ENCODE results near the gene PRDM16. TPM values are rescaled to one million over a fixed set of nuclear protein-coding genes. Genes with fewer than 3 reads are reported as not detected.

PRDM16 gene
- total RNA-seq, 1 donor from 2014 or later: 12.8 TPM

DNA sequence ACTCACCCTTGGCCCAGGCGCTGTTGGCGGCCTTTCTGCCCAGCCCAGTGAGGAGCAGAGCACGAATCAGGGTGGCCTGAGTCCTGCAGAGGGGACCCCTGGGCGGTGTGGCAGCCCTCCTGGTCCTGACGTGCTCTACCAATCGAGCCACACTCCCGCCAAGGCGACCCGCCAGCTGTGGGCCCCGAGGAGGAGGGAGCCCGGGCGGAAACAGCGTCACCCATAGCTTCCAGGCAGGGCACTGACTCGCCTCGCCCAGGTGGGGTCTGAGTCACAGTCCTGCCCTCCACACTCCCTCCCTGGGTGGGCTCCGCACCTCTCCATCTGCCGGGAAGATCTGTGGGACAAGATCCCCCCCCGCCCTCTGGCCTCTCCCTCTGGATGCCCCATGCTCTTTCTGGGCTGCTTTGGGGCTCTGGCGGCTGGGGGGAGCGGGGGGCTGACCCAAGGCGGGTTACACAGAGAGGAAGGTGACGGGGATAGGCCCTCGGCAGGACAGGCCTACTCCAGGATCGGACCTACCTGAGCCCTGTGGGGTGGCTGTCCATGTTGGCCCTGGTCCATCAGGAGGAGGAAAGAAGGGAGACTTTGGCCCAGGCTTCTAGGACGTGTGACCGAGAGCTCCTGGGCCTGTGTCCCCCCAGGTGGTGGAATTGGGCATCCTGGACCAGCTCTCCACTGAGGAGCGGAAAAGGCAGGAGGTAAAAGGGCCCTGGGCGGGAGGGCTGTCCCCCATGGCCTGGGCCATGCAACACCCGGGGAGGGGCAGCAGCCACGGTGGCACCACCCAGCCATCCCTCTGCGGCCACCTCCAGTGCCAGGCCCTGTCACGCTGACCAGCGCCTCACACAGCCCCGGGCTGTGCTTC, 399.5 kb downstream of the PRDM16 start:
- intact Hi-C loops (cut with DNase I): no loop called here
- no peak for ATAC-seq
- DNase-seq (ENCODE audit: missing footprints): peak; percentile 42

DNA sequence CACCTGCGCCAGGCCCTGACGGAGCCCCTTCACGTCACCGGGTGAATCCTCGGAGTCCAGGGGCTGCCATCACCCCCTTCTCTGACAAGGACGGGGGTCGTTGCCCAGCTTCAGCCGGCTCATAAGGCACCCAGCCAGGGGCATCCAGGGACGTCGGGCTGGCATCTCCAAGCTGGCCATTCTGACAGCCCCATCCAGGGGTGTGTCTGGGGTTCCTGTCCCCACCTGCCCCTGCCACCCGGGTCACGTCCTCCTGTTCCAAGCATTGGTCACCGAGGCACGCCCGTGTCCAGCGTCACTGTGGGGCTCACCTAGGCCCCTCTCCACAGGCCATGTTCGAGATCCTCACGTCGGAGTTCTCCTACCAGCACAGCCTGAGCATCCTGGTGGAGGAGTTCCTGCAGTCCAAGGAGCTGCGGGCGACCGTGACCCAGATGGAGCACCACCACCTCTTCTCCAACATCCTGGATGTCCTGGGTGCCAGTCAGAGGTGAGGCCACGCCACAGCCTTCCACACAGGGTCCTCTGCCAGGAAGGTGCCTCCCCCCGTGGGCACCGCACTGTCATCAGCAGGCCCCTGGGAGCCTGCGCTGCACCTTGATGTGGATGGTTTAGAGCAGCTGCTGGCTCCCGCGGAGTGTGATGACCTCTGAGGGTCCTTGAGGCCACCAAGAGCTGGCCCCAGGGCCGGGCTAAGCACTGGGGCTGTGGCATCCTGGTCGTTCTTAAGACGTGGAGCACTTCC, 400.3 kb downstream of the PRDM16 start:
- no peak for ATAC-seq
- DNase-seq (ENCODE audit: missing footprints): peak; percentile 62
- intact Hi-C loops (cut with DNase I): no loop called here

DNA sequence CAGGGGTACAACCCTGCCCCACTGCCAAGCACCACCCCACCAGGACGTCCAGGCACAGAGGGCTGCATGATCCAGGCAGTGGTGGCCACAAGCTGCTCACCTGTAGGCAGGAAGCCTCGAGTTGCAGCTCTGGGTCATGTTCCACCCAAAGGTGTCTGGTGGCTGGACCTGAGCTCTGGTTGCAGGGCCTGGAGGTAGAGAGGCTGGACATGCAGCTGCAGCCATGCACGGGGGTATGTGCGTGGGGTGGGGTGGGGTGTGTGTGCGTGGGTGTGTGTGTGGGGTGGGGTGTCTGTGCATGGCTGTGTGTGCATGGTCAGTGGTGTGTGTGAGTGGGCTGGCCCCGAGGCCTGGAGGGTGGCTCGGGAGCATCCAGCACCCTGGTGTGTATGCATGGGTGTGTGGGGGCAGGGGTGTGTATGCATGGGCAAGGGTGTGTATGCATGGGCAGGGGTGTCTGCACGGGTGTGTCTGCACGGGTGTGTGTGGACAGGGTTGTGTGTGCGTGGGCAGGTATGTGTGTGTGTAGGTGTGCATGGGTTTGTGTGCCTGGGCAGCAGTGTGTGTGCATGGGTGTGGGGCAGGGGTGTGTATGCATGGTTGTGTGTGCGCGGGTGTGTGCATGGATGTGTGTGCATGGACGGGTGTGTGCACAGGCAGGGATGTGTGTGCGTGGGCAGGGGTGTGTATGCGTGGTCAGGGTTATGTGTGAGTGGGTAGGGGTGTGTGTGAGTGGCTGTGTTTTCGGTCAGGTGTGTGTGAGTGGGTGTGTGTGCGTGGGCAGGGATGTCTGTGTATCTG, 401.0 kb downstream of the PRDM16 start:
- ATAC-seq (no peak), DNase-seq (ENCODE audit: missing footprints) (peak; percentile 31)
- intact Hi-C loops (cut with DNase I): no loop called here

DNA sequence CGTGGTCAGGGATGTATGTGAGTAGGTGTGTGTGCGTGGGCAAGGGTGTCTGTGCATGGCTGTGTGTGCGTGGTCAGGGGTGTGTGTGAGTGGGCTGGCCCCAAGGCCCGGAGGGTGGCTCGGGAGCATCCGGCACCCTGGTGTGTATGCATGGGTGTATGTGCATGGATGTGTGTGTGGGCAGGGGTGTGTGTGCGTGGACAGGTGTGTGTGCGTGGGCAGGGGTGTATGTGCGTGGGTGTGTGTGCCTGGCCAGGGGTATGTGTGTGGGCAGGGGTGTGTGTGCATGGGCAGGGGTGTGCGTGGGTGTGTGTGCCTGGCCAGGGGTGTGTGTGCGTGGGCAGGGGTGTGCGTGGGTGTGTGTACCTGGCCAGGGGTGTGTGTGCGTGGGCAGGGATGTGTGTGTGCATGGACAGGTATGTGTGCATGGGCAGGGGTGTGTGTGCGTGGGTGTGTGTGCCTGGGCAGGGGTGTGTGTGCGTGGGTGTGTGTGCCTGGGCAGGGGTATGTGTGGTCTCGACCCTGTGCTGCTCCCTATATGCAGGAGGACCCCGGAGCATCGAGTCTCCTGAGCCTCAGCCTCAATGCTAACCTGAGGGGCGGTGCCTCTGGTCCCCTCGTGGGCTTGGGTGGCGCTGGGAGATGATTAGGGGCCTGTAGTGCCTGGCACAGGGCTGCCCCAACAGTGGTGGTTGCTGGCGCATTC, 401.8 kb downstream of the PRDM16 start:
- ATAC-seq (no peak), DNase-seq (ENCODE audit: missing footprints) (peak; percentile 39)
- intact Hi-C loops (cut with DNase I): no loop called here

DNA sequence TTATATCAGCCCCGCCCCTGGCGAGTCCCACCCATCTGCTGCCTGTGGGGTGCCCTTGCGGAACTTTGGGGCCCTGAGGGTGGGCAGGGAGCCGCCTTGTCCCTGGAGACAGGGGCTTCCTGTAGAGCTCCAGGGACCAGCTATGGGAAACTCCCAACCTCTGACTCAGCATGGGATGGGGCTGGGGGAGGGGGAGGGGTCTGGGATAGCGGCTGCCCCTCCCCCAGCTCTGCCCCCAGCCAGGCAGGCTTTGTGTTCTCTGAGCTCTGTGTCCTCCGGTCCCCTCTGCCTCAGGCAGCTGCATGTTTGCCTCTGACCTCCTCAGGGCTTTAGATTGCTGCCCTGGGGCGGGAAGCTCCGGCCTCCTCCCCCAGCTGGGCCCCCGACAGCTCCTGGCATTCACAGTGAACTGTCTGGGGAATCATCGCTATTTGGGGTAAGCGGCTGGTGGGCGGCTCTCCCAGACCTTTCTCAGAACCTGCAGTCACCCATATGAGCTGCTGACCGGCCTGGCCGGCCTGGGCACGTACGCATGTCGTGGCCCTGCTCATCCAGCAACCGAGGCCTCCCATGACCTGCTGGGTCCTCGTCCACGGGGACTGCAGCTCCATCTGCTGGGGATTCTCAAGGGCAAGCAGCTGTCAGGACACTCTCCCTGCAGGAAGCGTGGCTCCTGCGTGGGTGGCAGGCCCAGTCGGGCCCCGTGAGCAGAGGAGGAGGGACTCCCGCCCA, 402.5 kb downstream of the PRDM16 start:
- DNase-seq (ENCODE audit: missing footprints): peak; percentile 62
- intact Hi-C loops (cut with DNase I): loop anchor here (2.0 kb wide), 1 partner anchor 19 kb away; no protein-coding TSS in a partner anchor
- peak; percentile 68 for ATAC-seq

DNA sequence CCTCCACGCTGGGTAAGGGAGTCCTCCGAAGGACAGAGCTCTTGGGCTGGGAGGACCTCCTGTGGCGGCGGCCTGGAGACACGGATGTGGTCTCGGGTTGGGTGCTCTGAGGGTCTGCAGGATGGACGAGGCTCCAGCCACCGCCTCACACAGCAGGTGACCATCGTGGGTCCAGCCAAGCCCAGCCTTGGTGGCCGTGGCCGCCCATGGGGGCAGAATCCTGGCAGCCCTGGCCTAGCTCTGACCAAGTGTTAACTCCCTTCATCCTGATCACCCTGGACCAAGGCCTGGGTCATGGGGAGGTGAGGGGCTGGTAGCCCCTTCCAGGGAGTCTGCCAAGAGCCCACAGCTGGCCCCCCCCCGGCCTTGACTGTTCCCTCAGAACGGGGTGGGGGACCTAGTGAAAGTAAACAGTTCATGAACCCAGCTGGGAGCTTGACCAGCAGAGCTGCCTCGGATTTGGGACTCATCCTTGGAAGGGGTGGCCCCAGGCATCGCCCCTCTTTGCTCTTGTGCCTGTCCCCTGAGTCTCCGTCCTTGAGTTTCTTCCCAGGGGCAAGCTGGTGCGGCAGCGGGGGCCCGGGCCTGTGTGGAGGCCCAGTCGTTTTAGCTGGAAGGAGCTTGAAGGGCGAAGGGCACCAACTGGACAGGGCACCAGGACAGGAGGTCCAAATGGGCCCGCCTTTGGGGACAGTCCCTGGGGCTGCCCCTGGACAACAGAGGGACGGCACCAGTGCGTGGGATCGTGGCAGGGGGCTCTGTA, 403.3 kb downstream of the PRDM16 start:
- ATAC-seq: no peak
- peak; percentile 66 for DNase-seq (ENCODE audit: missing footprints)
- intact Hi-C loops (cut with DNase I): loop anchor here (2.0 kb wide), 1 partner anchor 19 kb away; no protein-coding TSS in a partner anchor

DNA sequence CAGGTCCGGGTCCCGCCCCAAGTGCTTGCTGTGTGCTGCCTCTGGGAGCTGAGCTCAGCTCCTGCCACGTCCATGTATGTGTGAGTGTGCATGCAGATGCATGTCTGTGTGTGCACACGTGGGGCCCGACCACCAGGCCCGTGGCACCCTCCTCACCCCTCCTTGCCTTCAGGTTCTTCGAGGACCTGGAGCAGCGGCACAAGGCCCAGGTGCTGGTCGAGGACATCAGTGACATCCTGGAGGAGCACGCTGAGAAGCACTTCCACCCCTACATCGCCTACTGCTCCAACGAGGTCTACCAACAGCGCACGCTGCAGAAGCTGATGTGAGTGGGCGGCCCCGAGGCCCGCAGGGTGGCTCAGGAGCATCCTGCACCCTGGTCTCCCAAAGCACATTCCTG, 403.9 kb downstream of the PRDM16 start:
- intact Hi-C loops (cut with DNase I): loop anchor here (2.0 kb wide), 1 partner anchor 20 kb away; no protein-coding TSS in a partner anchor
- ATAC-seq (no peak), DNase-seq (ENCODE audit: missing footprints) (no peak)

DNA sequence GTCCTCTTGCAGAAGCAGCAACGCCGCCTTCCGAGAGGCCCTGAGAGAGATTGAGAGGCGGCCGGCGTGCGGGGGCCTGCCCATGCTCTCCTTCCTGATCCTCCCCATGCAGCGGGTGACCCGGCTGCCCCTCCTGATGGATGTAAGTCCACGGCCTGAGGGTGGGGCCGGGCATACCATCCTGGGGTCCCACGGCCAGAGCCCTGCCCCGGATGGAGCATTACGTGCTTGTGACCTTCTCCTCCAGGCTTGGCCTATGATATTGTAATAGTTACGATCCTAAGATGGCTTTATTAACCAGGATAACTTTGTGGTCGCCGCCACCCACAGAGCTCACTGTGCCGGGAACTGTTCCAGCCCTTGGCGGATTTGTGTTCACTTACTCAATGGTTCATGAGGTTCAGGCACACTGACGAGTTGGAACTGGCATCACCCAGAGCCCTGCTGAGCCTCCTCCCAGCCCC, 404.4 kb downstream of the PRDM16 start:
- no peak for DNase-seq (ENCODE audit: missing footprints)
- ATAC-seq: no peak
- intact Hi-C loops (cut with DNase I): loop anchor here (2.0 kb wide), 1 partner anchor 21 kb away; no protein-coding TSS in a partner anchor

DNA sequence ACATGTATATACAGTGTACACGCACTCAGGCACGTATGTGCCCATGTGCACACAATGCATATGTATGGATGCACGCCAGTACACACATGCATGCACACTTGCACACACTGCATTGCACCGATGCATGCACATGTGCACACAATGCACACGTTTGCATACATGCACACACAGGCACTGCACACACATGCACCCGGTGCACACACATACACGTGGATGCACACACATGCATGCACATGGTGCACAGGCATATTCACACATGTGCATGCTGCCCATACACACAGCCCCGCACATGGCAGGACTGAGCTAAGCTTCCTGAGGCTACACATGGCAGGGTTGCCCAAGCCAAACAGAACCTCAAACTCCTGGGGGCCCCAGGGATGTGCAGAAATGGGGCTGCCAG, 405.0 kb downstream of the PRDM16 start:
- intact Hi-C loops (cut with DNase I): no loop called here
- ATAC-seq: no peak
- DNase-seq (ENCODE audit: missing footprints): no peak

DNA sequence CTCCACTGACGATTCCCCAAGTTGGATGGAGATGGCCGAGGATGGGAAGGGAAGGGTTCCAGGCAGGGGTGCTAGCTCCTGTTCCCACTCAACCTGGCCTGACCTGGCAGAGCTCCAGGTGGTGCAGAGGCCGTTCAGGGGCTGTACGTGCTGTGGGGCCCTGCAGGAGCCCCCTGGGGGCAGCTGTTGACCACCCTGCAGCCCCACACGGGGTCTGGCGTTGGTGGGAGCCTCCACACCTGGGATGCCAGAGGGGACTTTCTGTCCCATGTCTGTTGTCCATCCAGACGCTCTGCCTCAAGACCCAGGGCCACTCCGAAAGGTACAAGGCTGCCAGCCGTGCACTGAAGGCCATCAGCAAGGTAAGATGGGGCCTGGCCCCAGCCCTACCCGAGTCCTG, 405.4 kb downstream of the PRDM16 start:
- no peak for DNase-seq (ENCODE audit: missing footprints)
- intact Hi-C loops (cut with DNase I): no loop called here
- ATAC-seq: no peak

DNA sequence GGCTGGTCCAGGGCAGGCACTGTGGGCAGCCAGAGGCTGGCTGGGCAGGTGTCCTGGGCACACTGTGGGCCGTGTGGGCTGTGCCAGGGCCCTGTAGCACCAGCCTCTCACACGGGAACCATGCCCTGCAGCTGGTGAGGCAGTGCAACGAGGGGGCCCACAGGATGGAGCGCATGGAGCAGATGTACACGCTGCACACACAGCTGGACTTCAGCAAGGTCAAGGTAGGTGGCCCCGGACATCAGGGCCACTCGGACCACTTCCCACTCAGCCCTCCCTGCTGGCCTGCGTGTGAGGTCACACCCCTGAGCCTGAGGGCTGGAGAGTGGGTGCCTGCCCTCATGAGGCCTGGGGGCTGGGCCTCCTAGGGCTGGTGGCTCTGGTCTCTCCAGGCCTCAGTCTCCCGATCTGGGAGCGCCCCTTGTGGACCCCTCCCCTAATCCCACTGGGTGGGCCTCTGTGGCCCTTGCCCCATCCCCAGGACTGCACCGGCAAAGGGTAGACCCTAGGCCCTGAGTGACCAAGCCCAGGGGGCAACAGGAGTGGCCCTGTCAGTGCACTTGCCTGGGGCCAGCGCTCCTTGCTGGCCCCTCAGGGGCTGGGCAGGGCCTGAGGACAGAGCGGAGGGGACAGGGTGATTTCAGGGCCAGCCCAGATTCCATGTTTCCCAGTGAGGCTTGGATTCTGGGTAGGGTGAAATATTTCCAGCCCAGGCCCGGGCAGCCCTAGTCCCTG, 407.0 kb downstream of the PRDM16 start:
- intact Hi-C loops (cut with DNase I): no loop called here
- DNase-seq (ENCODE audit: missing footprints): no peak
- no peak for ATAC-seq

DNA sequence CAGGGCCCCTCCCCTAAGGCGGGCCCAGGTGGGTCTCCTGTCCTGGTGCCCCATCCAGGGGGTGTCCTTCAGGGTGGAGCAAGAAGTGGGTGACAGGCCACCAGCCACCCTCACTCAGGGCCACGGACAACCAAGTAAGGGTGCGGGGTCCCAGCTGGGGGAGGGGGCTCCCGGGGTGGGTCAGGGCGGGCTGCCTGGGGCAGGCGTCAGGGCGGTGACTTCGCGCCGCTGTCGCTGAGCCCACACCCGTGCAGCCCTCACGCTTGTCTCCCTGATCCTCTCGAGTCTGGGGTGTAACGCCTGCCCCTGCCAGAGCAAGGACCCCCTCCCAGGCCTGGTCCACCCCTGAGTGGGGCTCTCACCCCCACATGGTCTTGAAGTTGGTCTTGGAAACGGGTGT, 407.7 kb downstream of the PRDM16 start:
- ATAC-seq (no peak), DNase-seq (ENCODE audit: missing footprints) (no peak)
- intact Hi-C loops (cut with DNase I): no loop called here

DNA sequence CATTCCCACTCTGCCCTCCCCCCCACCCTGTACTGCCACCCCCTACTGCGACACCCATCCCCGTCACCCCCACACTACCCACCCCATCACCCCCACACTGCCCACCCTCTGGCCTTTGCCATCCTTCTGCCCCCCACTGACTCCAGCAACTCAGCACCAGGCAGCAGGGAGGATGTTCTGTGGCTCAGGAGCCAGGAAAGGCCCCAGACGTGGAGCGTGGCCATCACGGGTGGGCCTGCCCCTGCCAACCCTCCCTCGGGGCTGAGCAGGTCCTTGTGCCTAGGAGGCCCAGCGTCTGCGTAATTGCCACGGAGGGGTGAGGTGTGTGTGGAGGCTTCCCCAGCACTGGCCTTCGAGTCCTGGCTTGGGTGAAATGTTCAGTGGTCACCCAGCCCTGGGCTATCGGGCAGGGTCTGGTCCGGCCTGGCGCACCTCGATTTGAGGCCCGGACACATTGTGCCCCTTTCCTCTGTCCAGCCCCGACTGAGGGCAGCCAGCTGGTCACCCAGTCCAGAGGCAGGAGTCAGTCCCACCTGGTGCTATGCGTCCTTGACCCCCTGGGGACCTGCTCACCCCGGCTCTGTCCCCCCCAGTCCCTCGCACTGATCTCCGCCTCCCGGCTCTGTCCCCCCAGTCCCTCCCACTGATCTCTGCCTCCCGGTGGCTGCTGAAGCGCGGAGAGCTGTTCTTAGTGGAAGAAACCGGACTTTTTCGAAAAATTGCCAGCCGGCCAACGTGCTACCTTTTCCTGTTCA, 408.4 kb downstream of the PRDM16 start:
- intact Hi-C loops (cut with DNase I): no loop called here
- no peak for ATAC-seq
- DNase-seq (ENCODE audit: missing footprints): no peak

DNA sequence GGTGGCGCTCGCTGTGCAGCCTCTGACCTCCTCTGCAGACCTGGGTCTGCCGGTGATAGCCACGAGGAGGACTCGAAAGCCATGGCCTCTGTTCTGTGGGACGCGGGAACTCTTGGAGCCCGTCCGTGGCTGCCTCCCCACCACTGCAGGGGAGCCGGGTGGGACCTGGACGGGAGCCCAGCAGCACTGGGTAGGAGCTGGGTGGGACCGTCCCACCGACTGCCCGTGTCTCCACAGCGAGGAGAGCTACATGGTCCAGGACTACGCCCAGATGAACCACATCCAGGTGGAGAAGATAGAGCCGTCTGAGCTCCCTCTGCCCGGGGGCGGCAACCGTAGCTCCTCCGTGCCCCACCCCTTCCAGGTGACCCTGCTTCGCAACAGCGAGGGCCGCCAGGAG, 409.2 kb downstream of the PRDM16 start:
- intact Hi-C loops (cut with DNase I): no loop called here
- ATAC-seq (no peak), DNase-seq (ENCODE audit: missing footprints) (no peak)

DNA sequence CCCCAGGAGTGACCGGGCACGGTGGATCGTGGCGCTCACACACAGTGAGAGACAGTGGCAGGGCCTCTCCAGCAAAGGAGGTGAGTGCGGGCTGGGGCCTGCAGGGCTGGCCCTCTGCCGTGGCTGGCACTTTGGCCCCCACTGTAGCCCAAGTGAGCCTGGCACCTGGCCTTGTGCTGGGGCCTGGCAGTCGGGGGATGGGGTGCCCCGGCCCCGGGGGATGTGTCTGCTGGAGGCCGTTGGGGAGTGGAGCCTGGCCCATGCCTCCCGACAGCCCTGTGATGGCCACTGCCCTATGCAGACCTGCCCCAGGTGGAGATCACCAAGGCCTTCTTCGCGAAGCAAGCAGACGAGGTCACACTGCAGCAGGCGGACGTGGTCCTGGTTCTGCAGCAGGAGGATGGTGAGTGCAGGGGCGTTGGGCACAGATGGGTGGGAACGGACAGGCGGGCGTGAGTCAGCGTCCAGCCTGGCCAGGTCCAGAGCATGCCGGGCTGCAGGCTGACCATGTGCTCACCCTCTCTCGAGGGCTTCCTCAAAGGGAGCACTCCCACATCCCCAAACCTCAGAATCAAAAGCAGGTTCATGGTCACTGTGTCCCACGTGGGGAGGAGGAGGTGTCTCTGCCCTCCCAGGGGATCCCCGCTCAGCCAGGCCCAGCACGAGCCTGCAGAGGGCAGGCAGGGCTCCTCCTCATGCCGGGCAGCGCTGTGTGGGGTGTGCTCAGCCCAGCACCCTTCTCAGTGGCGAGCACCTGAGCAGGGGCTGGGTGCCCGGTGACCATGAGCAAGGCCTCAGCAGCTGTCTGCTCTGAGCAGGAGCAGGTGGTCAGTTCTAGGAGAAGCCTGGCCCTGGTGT, 410.7 kb downstream of the PRDM16 start:
- DNase-seq (ENCODE audit: missing footprints): no peak
- ATAC-seq: no peak
- intact Hi-C loops (cut with DNase I): no loop called here
